AG04450 (cell line): Measurements from ENCODE around the gene DIP2C. TPM values are rescaled to one million over a fixed set of nuclear protein-coding genes. Genes with fewer than 3 reads are reported as not detected.
A peak's percentile ranks its signal among the peaks of the same experiment; 100 is the strongest.

Experiments
- CTCF ChIA-PET: fragments of 300-600, 350-600 bp; formaldehyde crosslinking; extraction: SDS; loops from one replicate; lab custom pipeline; 2022; ENCODE audit warnings: antibody characterized with exemption, inconsistent platforms; lab: Charles Lee
- POLR2A ChIA-PET: fragments of 350-600 bp; formaldehyde crosslinking; extraction: SDS; loops from one replicate; lab custom pipeline; 2021; ENCODE audit warnings: antibody characterized with exemption, inconsistent platforms; lab: Yijun Ruan, JAX
- DNase-seq: peaks from one replicate; pipeline ENCODE4 v3.0.0-alpha.2; 2011; ENCODE audit warnings: low read depth, low spot score
- H3K27ac ChIP-seq: one replicate; pipeline ENCODE4 v1.5.1; 2012; ENCODE audit warnings: low read depth, low read length, control low read depth
- H3K27me3 ChIP-seq: one replicate; pipeline ENCODE4 v1.6.0; 2012; ENCODE audit warnings: low read length; ENCODE audit not compliant: control insufficient read depth, insufficient read depth
- H3K4me3 ChIP-seq: 2 replicates; pipeline ENCODE4 v1.5.1; 2011; ENCODE audit warnings: mild to moderate bottlenecking, low read depth, low read length, control low read depth
- H3K9me3 ChIP-seq: 2 replicates; pipeline ENCODE4 v1.5.1; 2012; ENCODE audit warnings: low read length; ENCODE audit not compliant: control insufficient read depth, insufficient read depth
- polyA minus RNA-seq: library from RNA; depleted of rRNA, polyadenylated mRNA; stranded (reverse); fragments of >200 nt; gene quantifications from 2 replicates; pipeline ENCODE4 v1.2.3, GENCODE V29; 2011; rRNA and poly(A)+ RNA removed
- polyA plus RNA-seq: library from polyadenylated mRNA; depleted of rRNA; stranded (reverse); fragments of >200 nt; gene quantifications from 2 replicates; pipeline ENCODE4 v1.2.3, GENCODE V29; 2011; rRNA removed
- TF ChIP-seq, protein P1 (sequence below): IDR thresholded peaks from 2 replicates; pipeline ENCODE4 v1.5.1; 2011; ENCODE audit warnings: low read depth, low read length, control low read depth, inconsistent platforms

Gene DIP2C, protein sequence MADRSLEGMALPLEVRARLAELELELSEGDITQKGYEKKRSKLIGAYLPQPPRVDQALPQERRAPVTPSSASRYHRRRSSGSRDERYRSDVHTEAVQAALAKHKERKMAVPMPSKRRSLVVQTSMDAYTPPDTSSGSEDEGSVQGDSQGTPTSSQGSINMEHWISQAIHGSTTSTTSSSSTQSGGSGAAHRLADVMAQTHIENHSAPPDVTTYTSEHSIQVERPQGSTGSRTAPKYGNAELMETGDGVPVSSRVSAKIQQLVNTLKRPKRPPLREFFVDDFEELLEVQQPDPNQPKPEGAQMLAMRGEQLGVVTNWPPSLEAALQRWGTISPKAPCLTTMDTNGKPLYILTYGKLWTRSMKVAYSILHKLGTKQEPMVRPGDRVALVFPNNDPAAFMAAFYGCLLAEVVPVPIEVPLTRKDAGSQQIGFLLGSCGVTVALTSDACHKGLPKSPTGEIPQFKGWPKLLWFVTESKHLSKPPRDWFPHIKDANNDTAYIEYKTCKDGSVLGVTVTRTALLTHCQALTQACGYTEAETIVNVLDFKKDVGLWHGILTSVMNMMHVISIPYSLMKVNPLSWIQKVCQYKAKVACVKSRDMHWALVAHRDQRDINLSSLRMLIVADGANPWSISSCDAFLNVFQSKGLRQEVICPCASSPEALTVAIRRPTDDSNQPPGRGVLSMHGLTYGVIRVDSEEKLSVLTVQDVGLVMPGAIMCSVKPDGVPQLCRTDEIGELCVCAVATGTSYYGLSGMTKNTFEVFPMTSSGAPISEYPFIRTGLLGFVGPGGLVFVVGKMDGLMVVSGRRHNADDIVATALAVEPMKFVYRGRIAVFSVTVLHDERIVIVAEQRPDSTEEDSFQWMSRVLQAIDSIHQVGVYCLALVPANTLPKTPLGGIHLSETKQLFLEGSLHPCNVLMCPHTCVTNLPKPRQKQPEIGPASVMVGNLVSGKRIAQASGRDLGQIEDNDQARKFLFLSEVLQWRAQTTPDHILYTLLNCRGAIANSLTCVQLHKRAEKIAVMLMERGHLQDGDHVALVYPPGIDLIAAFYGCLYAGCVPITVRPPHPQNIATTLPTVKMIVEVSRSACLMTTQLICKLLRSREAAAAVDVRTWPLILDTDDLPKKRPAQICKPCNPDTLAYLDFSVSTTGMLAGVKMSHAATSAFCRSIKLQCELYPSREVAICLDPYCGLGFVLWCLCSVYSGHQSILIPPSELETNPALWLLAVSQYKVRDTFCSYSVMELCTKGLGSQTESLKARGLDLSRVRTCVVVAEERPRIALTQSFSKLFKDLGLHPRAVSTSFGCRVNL (N-terminal part only)
- 9.6 and 12.9 TPM in 2 replicates for polyA plus RNA-seq
- 23.0 and 23.9 TPM in 2 replicates for polyA minus RNA-seq

DNA sequence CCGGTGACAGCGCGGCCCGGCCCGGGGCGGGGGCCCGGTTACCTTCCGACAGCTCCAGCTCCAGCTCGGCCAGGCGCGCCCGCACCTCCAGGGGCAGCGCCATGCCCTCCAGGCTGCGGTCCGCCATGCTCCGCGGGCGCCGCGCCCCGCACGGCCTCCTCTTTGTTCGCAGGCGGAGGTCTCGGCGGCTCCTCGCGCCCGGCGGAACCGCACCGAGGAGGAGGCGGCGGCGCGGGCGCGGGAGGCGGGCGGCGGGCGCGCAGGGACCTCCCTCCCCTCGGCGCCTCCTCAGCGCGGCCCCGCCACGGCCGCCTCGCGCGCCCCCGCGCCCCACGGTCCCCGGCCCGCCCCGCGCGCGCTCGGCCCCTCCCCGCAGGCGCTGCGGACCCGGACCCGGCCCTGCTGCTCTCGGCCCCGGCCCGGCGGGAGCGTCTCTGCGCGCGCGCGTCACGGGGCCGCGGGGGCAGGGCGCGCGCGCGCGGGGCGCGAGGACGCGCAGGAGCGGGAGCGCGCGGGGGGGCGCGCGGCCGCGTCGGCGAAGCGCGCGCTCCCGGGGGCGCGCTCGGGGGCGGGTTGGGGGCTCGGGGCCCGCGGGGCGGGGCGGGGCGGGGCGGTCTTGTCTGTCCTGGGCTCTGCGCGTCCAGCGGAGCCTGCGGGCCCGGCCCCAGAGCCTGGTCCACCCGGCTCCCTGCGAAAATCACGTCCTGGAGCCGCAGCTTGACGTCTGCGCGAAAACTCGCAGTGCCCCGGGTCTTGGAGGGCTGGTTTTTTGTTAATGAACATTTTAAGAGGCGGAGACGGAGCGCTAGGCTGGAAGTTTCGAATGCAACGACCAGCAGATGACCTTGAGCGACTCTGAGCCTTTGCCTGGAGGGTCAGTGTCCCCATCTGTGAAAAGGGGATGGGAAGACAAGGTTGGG, at the start of gene DIP2C:
DIP2C (minus strand) TSS at position 217 of the 920 bp plus-strand sequence; CDS start at position 127, 90 bp downstream.
- CTCF ChIA-PET, result interaction anchor here (0.7 to 1.2 kb wide), 2 partner anchors 13 to 100 kb away, joined by 5 read pairs; no protein-coding TSS in a partner anchor
- Histone ChIP-seq H3K9me3 (no peaks in the 10 kb centered on the region; the same call in 1 of the 2 replicates), H3K27me3 (no peaks in the 10 kb centered on the region), H3K27ac (peak within 1 kb of the TSS; percentile 89), H3K4me3 (peak within 1 kb of the TSS; percentile 76)
- TF ChIP-seq, protein P1, sequence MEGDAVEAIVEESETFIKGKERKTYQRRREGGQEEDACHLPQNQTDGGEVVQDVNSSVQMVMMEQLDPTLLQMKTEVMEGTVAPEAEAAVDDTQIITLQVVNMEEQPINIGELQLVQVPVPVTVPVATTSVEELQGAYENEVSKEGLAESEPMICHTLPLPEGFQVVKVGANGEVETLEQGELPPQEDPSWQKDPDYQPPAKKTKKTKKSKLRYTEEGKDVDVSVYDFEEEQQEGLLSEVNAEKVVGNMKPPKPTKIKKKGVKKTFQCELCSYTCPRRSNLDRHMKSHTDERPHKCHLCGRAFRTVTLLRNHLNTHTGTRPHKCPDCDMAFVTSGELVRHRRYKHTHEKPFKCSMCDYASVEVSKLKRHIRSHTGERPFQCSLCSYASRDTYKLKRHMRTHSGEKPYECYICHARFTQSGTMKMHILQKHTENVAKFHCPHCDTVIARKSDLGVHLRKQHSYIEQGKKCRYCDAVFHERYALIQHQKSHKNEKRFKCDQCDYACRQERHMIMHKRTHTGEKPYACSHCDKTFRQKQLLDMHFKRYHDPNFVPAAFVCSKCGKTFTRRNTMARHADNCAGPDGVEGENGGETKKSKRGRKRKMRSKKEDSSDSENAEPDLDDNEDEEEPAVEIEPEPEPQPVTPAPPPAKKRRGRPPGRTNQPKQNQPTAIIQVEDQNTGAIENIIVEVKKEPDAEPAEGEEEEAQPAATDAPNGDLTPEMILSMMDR, result no peak
- POLR2A ChIA-PET, result no interaction called here
- DNase-seq, result peak; percentile 41

DNA sequence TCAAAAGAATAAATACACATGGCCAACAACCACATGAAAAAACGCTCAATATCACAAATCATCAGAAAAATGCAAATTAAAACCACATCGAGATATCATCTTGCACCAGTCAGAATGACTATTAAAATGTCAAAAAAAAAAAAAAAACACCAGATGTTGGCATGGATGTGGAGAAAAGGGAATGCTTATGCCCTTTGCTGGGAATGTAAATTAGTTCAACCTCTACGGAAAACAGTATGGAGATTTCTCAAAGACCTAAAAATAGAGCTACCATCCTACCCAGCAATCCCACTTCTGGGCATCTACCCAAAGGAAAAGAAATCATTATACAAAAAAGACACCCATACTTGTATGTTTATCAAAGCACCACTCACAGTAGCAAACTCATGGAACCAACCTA, 45.0 kb upstream of the DIP2C start:
- H3K27me3 ChIP-seq, result peaks cover 12% of the 10 kb centered on the region
- no peak overlapping the region for H3K27ac ChIP-seq
- TF ChIP-seq, protein P1, result no peak
- H3K9me3 ChIP-seq, result peaks cover 22% of the 10 kb centered on the region
- POLR2A ChIA-PET, result no interaction called here
- CTCF ChIA-PET, result interaction anchor here (0.7 kb wide), 1 partner anchor 223 kb away, joined by 4 read pairs; no protein-coding TSS in a partner anchor
- DNase-seq, result no peak
- no peak overlapping the region for H3K4me3 ChIP-seq

DNA sequence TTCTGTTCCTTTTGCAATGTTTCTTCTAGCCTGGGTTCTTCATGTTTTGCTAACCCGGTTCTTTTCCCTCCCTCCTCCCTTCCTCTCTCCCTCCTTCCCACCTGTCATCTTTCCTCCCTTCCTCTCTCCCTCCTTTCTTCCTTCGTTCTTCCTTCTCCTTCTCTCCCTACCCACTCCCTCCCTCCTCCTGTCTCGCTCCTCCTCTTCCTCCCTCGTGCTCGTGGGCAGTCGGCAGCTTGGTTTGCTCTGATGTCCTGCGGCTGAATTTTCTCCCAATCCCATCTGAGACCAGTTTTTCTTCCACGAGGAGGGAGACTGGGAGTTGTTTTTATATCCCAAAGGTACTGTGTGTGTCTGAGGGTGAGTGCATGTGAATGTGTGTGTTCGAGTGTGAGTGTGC, 43.6 kb upstream of the DIP2C start:
- ChIA-PET CTCF (no interaction called here), POLR2A (no interaction called here)
- TF ChIP-seq, protein P1, result no peak
- Histone ChIP-seq H3K9me3 (peaks cover 20% of the 10 kb centered on the region), H3K4me3 (no peak overlapping the region), H3K27me3 (peaks cover 12% of the 10 kb centered on the region), H3K27ac (no peak overlapping the region)
- no peak for DNase-seq

DNA sequence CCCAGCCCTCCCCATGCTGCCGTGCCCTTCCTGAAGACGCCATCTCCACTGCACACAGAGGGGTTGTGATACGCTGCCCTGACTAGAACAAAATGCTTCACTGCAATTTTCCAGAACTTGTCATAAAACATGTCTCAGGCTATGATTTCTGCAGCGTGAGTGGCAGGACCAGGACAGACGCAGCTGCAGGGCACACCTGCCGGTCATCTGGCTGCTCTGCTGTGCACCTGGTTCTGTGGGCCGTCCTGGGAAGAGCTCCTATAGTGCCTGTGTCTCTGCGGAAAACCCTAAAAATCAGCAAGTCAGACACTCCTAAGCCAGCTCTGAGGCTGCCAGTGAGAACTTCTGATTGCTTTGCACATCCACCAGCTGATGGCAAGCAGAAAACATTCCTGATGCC, 39.7 kb upstream of the DIP2C start:
- ChIA-PET CTCF (no interaction called here), POLR2A (no interaction called here)

More for the DNA sequence above, 39.7 kb upstream of the DIP2C start:
- DNase-seq, result no peak
- H3K27ac ChIP-seq, result no peak overlapping the region
- H3K27me3 ChIP-seq, result peaks cover 12% of the 10 kb centered on the region
- peaks cover 6% of the 10 kb centered on the region for H3K9me3 ChIP-seq
- TF ChIP-seq, protein P1, result no peak
- no peak overlapping the region for H3K4me3 ChIP-seq
